SKM-1 (cell line): ENCODE measurements around the gene SLC52A3.
"Not testable (repeated sequence)": the region's sequence is repeated elsewhere in the genome, so short reads cannot be mapped to it uniquely, and the experiment has no call there.

Experiments
- DNase-seq: peaks from one replicate; lab custom pipeline; 2025; ENCODE audit not compliant: unreplicated experiment; lab: John Stamatoyannopoulos, UW

The SLC52A3 gene

DNA sequence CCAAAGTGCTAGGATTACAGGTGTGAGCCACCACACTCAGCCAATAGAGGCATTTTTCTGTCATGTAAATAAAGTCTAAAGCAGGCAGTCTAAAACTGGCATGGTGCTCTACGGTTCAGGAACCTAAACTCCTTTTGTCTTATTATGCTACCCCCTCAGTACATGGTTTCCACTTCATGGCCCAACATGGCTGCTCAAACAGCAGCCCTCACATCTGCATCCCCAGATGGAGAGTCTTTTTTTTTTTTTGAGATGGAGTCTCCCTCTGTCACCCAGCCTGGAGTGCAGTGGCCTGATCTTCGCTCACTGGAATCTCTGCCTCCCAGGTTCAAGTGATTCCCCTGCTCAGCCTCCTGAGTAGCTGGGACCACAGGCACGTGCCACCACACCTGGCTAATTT lies 38.3 kb downstream of the SLC52A3 start:
- no peak for DNase-seq

DNA sequence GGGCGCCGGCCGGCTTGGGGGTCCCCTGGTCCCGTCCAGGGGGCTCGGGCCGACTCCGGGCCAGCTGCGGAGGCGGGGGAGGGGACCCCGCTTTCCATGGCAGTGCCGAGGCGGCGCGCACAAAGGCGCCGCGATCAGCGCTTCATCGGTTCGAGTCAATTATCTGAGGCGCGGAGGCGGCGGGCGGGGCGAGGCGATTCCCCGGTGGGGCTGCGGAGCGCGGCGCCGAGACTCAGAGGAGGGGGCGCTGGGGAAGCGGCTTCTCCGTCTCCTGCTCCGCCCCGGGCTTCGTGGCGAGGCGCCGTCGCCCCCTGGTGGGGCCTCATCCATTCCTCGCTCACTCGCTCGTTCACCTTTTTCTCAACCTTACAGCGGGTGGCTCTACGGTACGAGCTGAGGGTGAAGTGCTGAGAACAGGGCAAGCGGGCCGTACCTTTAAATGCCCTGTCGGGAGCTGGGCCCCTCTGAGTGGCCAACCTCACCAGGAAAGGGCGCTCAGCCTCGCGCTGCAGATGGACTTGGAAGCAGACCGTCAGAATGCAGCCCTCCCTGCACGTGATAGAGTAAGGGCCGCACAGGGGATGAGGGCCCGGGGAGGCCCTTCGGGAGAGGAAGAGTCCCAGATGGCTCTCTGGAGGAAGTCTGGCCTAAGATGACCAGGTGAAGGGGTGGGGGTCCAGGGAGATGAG lies 39.9 kb downstream of the SLC52A3 start:
- no peak for DNase-seq

DNA sequence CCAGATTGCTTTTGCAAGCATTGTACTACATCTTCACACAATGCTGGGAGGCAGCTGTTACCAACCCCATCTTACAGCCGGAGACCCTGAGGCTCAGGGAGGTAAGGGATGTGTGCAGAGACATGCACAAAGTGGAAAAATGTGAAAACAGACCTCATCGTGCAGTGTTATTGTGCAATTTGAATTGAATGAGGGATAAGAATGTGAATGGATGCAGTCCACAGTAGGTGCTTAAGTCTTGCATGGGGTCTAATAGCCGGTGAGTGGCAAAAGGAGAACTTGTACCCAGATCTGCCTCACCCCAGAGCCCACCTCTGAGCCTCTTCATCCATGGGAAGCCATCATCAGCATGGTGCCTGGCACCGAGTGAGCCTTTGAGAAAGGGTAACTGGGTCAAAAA lies 42.1 kb downstream of the SLC52A3 start:
- no peak for DNase-seq

DNA sequence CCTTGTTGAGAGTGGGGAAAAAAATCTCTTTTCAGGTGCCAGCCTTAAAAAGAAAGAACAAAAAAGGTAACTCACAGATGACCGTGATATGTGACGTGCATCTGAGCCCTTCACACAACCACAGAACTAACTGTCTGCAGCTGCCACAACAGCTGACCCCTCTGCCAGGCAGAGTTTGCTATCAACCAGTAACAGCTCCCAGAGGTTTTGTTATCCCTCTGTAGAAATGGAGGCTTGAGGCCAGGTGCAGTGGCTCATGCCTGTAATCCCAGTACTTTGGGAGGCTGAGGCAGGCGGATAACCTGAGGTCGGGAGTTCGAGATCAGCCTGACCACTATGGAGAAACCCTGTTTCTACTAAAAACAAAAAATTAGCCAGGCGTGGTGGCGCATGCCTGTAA lies 42.8 kb downstream of the SLC52A3 start:
- DNase-seq = no peak

DNA sequence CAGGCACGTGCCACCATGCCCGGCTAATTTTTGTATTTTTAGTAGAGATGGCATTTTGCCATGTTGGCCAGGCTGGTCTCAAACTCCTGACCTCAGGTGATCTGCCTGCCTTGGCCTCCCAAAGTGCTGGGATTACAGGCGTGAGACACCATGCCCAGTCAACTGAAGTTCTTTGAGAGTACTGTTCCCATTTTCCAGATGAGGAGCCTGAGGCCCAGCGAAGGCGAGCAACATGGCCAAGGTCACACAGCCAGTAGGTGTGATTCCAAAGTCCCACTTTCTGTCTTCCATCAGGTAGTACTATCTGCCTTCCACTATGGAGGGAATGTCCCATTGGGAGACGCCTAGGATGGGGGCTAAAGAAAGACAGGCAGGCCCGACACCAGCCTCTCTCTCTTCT lies 43.5 kb downstream of the SLC52A3 start:
- DNase-seq = not testable (repeated sequence)

DNA sequence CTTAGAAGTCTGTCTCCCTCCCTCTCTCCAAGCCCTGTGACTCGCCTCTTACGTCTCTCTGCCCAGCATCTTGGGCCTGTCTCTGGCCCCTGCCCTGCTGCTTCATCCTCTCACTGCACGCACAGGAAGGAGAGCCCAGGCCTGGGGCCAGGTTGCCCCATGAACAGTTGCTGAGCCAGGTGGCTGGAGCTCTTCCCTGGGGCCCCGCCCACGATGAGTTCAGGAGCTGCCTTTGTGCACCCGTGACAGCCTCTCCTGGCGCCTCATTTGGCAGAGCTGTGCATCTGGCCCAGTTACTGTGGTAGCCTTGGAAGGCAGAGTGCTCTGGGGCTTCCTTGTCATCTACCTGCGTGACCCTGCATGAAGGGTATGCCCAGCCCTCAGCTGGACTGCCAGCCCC lies 44.5 kb downstream of the SLC52A3 start:
- no peak for DNase-seq

DNA sequence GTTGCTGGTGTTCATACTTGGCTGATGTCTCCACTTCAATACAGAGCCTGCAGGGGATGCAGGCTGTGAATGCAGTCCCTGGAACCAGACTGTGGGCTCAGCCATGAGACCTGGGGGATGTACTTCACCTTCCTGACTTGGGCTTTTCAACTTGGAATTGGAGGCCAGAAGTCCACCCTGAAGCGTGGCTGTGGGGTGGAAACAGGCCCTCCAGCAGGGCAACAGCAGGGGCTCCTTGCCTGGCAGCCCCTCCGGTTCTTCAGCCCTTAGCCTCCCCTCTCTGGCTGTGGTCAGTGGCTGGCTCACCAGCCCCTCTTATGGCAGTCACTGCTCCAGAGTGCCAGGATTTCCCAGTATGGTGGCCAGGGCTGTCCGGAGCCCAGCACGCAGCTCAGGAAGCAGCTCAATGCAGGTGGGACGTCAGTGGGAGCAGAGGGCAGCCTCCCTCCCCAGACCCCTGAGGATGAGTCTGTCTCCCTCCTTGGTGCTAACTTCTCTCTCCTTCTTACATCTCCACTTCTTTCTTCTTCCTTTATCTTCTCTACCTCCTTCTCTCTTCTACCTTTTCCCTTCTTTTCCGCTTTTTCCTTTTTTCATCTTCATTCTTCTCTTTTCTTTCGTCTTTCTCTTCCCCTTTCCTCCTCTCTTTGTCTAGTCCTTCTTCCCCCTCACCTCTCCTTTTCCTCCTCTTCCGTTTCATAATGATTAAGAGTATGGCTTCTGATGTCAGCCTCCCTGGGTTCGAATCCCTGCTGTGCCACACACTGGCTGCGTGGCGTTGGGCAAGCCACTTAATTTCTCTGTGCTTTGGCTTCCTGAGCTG lies 45.3 kb downstream of the SLC52A3 start:
- no peak for DNase-seq

DNA sequence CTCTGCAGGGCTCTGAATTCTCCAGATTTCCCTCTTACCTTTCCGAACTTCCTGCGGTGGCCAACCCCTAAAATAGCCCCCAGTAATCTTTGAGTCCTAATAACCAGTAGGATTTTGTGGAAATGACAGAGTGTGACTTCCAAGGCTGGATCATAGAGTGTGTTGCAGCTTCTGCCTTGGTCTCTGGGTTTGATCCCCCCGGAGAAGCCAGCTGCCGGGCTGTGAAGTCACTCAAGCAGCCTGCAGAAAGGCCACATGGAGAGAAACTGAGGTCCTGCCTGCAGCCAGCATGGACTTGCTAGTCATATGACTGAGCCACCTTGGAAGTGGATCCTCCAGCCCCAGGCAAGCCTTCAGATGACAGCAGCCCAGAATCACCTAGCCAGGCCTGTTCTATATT lies 46.4 kb downstream of the SLC52A3 start:
- DNase-seq = no peak

DNA sequence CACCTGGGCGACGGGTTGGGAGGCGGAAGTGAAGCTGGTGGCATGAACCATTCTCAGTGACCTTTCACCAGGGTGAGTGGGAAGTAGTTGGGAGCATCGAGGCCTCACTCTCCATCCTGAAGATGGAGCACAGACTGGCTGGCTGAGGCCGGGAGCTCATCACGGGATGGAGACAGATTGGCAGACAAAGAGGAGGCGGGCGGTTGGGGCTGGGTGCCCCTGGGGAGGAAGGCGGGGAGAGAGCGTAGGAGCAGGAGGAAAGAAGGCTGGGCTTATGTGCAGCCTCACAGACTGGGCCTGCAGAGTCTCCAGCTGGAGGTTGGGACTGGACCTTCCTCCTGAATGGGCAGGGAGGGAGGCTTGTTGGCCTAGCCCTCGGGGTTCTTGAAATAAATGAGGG lies 48.5 kb downstream of the SLC52A3 start:
- DNase-seq = no peak

DNA sequence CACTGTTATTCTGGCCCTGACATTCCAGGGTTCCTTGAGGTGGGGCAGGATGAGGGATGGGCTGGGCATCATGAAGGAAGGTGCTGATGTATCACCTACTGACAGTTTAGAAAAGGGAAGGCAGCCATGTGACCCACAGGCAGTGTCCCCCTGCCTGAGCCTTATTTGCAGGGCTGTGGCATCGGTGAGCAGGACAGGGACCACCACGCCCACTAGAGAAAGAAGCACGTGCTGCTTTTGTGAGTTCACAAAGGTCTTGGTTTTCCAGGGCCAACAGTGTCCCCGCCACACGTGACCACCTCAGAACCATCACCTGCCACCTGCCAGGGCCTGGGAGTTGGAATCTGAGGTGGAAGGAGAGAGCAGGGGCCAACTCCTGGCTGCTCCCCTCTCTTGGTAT lies 49.2 kb downstream of the SLC52A3 start:
- no peak for DNase-seq

DNA sequence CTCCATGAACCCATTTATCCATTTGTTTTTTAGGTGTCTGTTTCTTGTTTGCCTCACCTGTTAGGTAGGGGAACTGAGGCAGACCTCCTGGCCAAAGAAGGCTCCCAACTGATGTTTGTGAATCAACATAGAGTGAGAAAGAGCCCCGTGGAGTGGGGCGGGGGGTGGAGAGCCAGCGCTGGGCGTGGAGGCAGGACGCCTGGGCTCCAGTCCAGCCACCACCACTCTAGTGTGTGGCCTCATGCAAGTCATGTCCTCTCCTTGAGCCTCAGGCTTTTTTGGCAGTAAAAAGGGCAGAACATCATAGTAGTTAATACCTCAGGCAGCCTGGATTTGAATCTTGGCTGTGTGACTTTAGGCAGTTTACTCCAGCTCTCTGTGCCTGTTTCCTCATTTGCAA lies 50.5 kb downstream of the SLC52A3 start:
- DNase-seq = no peak

DNA sequence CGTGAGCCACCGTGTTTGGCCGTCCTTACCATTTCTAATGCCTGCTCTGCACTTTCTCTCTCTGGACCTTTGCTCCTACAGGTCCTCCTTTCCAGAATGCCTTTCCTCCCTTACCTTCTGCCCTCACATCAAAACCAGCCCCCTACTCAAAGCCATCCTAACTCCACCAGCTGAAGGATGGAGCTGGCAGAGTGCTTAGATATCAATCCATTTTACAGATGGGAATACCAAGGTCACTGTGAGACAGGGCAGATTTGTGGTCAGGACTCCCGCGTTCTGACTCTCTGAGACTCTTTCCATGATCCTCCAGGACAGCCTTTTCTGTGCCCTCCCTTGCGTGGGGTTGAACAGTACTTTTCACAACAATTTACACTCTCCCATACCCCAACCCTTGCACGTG lies 51.0 kb downstream of the SLC52A3 start:
- DNase-seq = no peak

DNA sequence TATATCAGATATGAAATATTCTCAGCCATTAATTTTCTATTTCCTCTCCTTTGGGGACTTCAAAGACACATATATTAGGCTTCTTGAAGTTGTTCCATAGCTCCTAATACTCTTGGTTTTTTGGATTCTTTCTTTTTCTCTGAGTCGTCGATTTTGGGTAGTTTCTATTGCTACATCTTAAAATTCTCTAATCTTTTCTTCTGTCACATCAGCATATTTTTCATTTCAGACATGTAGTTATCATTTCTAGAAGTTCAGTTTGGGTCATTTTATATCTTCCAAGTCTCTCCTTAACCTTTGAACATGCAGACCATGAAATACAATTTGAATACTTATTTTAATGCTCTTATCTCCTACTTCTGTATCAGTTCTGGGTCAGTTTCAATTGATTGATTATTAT lies 53.8 kb downstream of the SLC52A3 start:
- no peak for DNase-seq

DNA sequence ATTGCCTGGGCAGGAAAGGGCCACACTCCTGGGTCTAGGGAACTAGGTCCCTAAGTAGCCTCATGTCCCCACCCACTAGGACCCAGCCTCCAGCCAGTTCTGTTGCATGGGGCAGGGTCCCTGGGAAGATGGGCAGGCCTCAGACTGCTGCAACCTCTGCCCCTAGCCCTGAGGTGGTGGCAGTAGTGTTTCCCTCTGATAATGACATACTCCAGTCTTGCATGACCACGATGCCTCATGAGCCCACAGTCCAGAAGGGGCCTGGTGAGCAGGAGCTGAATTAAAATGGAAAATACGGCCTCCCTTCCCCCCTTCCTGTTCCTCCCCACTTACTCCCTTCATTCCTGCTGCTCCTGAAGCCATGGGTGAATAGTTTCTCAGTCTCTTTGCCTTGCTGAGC lies 56.7 kb downstream of the SLC52A3 start:
- DNase-seq = no peak

DNA sequence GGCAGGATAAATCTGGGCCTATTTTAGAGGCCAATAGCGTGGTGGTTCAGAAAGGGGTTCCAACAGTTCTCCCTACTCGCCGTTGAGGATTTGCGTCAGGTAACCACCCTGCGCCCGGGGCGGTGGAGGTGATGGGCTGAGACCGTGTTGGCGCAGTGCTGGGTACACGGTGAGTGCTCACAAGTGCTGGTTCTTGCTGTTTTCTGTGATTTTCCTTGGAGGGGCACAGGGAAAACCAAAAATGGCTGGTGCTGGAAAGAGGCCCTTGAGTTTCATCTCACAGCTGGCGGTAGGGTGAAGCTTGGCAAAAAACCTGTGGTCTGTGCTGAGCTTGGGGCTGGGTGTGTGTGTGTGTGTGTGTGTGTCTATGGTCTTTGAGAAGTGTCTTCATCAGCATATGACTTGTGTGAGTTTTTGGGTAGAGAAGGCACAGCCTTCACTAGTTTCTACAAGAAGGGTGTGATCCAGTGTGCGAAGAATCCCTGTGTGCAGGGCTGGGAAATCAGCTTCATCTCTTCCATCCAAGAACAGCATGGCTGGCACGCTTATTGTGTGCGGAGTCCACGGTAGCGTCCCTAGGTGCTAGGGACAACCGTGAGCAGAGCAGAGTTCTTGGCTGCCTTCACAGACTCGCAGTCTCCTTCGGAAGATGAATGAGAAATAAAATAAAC lies 57.4 kb downstream of the SLC52A3 start:
- DNase-seq = no peak
